GM12801 (cell line): ENCODE measurements around the gene TAF9B.

ENCODE experiments used
- CTCF ChIP-seq: IDR thresholded peaks from one replicate; pipeline ENCODE4 v1.5.1; 2011; ENCODE audit warnings: control low read depth; ENCODE audit not compliant: insufficient read length; ENCODE audit errors: extremely low read depth

Gene TAF9B

GRCh38 chrX:78139160-78140123 lies at the start of gene TAF9B:
Gene TAF9B, minus strand, starts transcription at chrX:78139650. Its CDS starts 39 bp downstream, at chrX:78139611.
- no peak for TF ChIP-seq CTCF

GRCh38 chrX:78182881-78183280 lies 43.4 kb upstream of the TAF9B start:
- TF ChIP-seq CTCF: no peak

- no peak for TF ChIP-seq CTCF
Observed at GRCh38 chrX:78181307-78181706, 41.9 kb upstream of the TAF9B start.

GRCh38 chrX:78168065-78168464 lies 28.6 kb upstream of the TAF9B start:
- TF ChIP-seq CTCF: no peak

GRCh38 chrX:78165425-78165824 lies 26.0 kb upstream of the TAF9B start:
- no peak for TF ChIP-seq CTCF

- no peak for TF ChIP-seq CTCF
Observed at GRCh38 chrX:78140206-78140605, 756 bp upstream of the TAF9B start.

GRCh38 chrX:78133238-78133960 lies 6.1 kb downstream of the TAF9B start:
- no peak for TF ChIP-seq CTCF
